GM18499 (cell line): Measurements from ENCODE around the gene MPRIP.

Source experiments
- ATAC-seq: cut with Tn5 transposase; IDR thresholded peaks from one replicate; pipeline ENCODE4 v1.9.1; 2021; ENCODE audit warnings: moderate number of reproducible peaks; ENCODE audit not compliant: insufficient read depth, unreplicated experiment

MPRIP gene

GRCh38 chr17:17104036-17104435, 61.8 kb downstream of the MPRIP start:
- no peak for ATAC-seq

GRCh38 chr17:17104494-17104893, 62.2 kb downstream of the MPRIP start:
- ATAC-seq = no peak

- no peak for ATAC-seq
These were observed 63.7 kb downstream of the MPRIP start for GRCh38 chr17:17105976-17106375.

GRCh38 chr17:17106756-17107155, 64.5 kb downstream of the MPRIP start:
- no peak for ATAC-seq

GRCh38 chr17:17107281-17107680, 65.0 kb downstream of the MPRIP start:
- ATAC-seq = no peak

DNA sequence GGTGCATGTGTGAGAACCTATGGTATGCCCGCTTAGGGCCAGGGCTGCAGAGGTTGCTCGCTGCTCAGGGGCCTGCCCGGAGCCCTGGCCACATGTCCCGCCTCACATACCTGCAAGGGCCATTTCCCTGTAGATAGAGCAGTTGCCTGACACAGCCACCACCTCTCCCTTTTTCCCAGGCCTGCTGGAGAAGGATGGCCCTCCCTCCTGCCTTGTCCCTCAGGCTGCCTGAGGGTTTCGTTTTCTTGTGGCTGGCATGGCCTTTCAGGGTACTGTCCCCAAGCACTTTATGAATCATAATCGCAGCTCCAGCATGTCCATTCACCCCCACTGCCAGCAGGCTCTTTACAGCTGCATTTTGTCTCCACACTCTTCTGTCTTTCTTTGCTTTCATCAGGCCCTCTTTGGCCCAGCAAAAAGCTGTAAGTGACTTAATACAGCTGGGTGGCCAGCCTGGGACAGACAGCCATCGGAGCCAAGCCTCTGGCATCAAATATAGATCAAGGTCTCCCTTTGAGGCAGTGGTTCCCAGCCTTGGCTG, 65.7 kb downstream of the MPRIP start:
- ATAC-seq = no peak

DNA sequence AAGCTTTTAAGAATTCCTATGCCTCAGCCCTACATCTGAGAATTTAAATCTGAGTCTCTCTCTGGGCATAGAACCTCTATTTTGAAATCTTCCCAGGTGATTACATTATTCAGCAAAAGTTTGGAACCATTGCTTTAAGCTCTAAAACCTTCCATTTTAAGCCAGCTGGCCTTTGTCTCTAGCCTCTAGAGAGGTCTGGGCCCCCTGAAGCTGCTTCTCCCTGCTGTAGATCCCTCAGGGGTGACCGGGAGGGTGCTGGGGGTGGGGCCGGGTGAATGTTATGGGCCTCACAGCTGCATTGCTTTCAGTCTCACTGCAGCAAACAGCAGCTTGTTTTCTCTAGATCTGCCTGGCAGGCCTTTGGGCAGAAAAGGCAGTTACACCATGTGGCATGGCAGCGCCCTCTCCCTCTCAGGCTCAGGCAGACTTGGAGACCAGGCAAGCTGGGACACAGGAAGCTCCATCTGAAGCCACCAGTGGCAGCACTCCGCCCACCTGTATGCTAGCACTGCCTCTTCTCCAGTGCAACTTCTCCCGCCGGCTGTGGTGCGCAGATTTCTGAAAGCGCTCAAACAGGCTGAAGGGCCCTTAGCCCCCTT, 66.3 kb downstream of the MPRIP start:
- ATAC-seq = no peak

GRCh38 chr17:17109256-17109655, 67.0 kb downstream of the MPRIP start:
- no peak for ATAC-seq

DNA sequence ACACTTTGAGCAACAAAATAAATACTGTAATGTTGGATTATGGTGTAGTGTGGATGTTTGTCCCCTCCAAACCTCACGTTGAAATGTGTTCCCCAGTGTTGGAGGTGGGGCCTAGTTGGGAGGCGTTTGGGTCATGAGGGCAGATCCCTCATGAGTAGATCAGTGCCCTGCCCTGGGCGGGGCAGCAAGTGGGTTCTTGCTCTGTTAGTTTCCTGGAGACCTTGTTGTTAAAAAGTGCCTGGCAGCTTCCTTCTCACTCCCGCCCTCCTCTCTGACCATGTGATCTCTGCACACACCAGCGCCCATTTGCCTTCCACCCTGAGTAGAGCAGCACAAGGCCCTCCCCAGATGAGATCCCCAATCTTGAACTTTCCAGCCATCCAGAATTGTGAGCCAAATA, 67.7 kb downstream of the MPRIP start:
- no peak for ATAC-seq

GRCh38 chr17:17110520-17110919, 68.3 kb downstream of the MPRIP start:
- ATAC-seq = no peak

- no peak for ATAC-seq
These were observed 69.4 kb downstream of the MPRIP start for GRCh38 chr17:17111401-17112393.

DNA sequence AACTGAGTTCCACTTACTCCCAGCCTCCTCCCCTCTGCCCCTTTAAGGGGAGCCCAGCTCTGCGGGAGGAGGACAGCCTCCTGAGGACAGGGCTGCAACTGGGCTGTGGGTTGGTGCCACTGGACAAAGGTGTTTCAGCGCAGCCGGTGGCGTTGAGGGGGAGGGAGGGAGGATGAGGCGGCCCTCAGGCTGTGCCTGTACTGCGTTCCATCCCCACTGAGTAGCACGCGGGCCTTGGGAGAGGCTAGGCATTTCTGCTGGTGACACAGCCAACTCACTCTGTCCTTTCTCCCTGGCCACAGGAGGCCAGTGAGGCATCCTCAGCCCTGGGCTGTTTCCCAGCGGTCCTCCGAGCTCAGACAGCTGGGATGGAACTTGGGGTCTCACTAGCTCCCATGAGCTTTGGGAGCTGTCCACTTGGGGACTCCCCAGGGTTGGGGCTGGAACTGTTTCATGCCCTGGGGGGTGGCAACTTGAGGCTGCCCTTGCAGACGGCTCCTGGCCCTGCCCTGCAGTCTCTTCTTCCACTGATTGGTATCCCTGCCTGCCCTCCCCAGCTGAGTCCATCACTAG, 70.5 kb downstream of the MPRIP start:
- no peak for ATAC-seq

DNA sequence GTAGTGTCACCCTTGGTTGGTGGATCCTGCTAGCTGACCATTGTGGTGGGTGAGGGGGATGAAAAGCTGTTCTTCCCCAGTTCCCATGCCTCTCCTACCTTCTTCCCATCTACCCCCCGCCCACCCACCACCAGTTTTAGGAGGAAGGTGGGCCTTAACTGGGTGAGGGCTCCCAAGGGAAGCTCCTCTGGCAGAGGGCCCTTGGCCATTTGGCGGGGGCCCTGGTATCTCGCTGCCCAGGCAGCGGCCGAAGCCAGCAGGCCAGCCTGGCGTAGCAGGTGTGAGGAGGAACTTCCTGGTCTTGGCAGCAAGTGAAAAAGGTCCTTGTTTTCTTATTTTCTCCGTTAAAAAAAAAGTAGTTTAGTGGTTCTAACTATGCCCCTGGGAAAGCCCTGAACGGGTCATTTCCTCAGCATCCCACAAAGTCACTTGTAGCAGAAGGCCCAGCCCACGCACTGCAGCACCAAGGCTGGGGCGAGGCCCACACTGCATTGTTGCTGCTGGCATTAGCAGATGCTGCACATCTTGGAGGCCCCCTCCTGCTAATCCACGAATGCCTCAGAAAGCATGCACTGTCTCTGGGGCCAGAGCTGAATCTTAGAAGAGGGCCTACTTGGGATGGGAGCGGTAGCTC, 72.5 kb downstream of the MPRIP start:
- no peak for ATAC-seq

GRCh38 chr17:17115620-17116019, 73.4 kb downstream of the MPRIP start:
- no peak for ATAC-seq

DNA sequence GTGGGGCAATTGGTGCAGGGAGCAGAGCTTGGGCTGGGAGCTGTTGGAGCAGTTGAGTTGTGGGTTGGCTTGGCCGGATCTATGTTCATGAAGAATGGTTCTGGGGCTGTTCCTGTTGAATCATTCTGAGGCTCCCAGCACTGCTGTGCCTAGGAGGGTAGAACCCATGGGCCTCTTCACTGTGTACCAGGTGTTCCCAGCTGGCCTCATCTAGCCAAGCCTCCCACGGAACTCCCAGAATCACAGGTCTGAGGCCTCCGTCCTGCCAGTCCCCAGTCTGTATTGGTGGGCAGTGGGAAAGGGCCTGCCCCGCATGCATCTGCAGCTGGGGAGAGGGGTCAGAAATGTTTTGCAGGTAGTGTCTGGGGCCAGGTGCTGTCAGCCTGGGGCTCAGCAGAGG, 74.1 kb downstream of the MPRIP start:
- no peak for ATAC-seq

GRCh38 chr17:17117923-17118322, 75.7 kb downstream of the MPRIP start:
- no peak for ATAC-seq

DNA sequence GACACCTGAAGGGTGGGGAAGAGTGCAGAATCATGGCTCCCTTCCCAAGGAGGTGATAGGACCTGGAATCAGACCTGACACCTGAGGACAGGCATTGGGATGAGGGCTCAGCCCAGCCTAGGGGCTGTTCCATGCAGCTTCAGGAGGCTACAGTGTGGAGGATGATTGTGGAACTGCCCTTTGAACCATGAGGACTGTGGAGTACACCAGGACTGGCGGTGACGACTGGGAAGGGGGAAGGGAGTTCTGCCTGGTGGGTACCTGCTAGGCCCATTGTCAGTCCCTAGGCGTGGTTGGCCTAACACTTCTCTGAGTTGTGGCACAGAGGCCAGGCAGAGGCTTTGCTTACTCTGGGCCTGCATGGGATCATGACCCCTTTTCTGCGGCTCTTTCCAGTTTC, 76.1 kb downstream of the MPRIP start:
- no peak for ATAC-seq

- ATAC-seq = no peak
These were observed 76.8 kb downstream of the MPRIP start for GRCh38 chr17:17119106-17119505.

GRCh38 chr17:17119533-17119932, 77.3 kb downstream of the MPRIP start:
- no peak for ATAC-seq

- ATAC-seq = no peak
These were observed 78.0 kb downstream of the MPRIP start for GRCh38 chr17:17120294-17120693.

- ATAC-seq = no peak
These were observed 78.4 kb downstream of the MPRIP start for GRCh38 chr17:17120701-17121100.
